Hematopoietic multipotent progenitor cell (in vitro differentiated cells): ENCODE data around the gene MEIS2. TPM values are rescaled to one million over a fixed set of nuclear protein-coding genes. Genes with fewer than 3 reads are reported as not detected.

Experiments used
- DNase-seq, 3 donors: peaks; one replicate each; pipeline ENCODE4 v3.0.0-alpha.2; 2011 to 2015; ENCODE audit warnings: low read depth in 2 of 3, low spot score in 2 of 3
- total RNA-seq: library from RNA; depleted of rRNA; stranded (reverse); fragments of >200 nt; gene quantifications from one replicate; pipeline ENCODE4 v1.2.3, GENCODE V29; 2012

The MEIS2 gene
- 0.54 TPM for total RNA-seq

GRCh38 chr15:37100109-37100965, at the start of gene MEIS2:
MEIS2 (minus strand) TSS chr15:37100549; CDS start chr15:37099466, 1,083 bp downstream.
- no peak for DNase-seq

GRCh38 chr15:37149146-37149545, 48.8 kb upstream of the MEIS2 start:
- DNase-seq = no peak

- DNase-seq = no peak
Observed at GRCh38 chr15:37148714-37149113, 48.4 kb upstream of the MEIS2 start.

- DNase-seq = no peak
Observed at GRCh38 chr15:37143351-37143750, 43.0 kb upstream of the MEIS2 start.

GRCh38 chr15:37142371-37142770, 42.0 kb upstream of the MEIS2 start:
- DNase-seq = no peak

GRCh38 chr15:37140531-37141058, 40.2 kb upstream of the MEIS2 start:
- DNase-seq = no peak

- DNase-seq = peak in 2 of 3 donors; percentile 21 to 40
Observed at GRCh38 chr15:37138591-37139215, 38.4 kb upstream of the MEIS2 start.

- DNase-seq = no peak
Observed at GRCh38 chr15:37137221-37137620, 36.9 kb upstream of the MEIS2 start.

GRCh38 chr15:37136666-37137065, 36.3 kb upstream of the MEIS2 start:
- DNase-seq = no peak

GRCh38 chr15:37135225-37135624, 34.9 kb upstream of the MEIS2 start:
- peak in 2 of 3 donors; percentile 14 to 33 for DNase-seq

GRCh38 chr15:37134699-37135131, 34.4 kb upstream of the MEIS2 start:
- peak in 2 of 3 donors; percentile 5 to 45 for DNase-seq

GRCh38 chr15:37134244-37134643, 33.9 kb upstream of the MEIS2 start:
- DNase-seq = no peak

GRCh38 chr15:37133602-37134001, 33.3 kb upstream of the MEIS2 start:
- DNase-seq = no peak

- no peak for DNase-seq
Observed at GRCh38 chr15:37132826-37133417, 32.6 kb upstream of the MEIS2 start.

GRCh38 chr15:37131621-37132020, 31.3 kb upstream of the MEIS2 start:
- no peak for DNase-seq

- DNase-seq = no peak
Observed at GRCh38 chr15:37130356-37130755, 30.0 kb upstream of the MEIS2 start.

GRCh38 chr15:37125143-37125542, 24.8 kb upstream of the MEIS2 start:
- DNase-seq = no peak

- no peak for DNase-seq
Observed at GRCh38 chr15:37124331-37124730, 24.0 kb upstream of the MEIS2 start.

- DNase-seq = no peak
Observed at GRCh38 chr15:37122703-37123102, 22.4 kb upstream of the MEIS2 start.

- DNase-seq = no peak
Observed at GRCh38 chr15:37121492-37121891, 21.1 kb upstream of the MEIS2 start.

- DNase-seq = no peak
Observed at GRCh38 chr15:37117030-37117429, 16.7 kb upstream of the MEIS2 start.
